A673 (cell line): ENCODE measurements around the gene CPA1. TPM values are rescaled to one million over a fixed set of nuclear protein-coding genes. Genes with fewer than 3 reads are reported as not detected.

ENCODE experiments used
- BruUV-seq: library from RNA; stranded (reverse); fragments of 400-500 nt; replicated peaks from 2 replicates; lab custom pipeline; 2021; lab: Mats Ljungman, UMichigan
- CTCF ChIA-PET: fragments of 300-600 bp; sonication (Branson Sonifier 250); formaldehyde crosslinking; loops from one replicate; lab custom pipeline; 2022; ENCODE audit warnings: antibody characterized with exemption; lab: Charles Lee
- POLR2A ChIA-PET: fragments of 300-600 bp; sonication (Branson Sonifier 250); formaldehyde crosslinking; loops from one replicate; lab custom pipeline; 2022; ENCODE audit warnings: antibody characterized with exemption; ENCODE audit not compliant: low non-redundant PET; lab: Charles Lee
- DNase-seq: peaks from one replicate; pipeline ENCODE4 v3.0.0-alpha.2; 2015; ENCODE audit warnings: low spot score
- H3K27ac ChIP-seq: fragments of 200-600 bp; sonication (generic); 2 replicates; pipeline ENCODE4 v1.5.1; 2016; ENCODE audit warnings: mixed run types, low read depth, mild to moderate bottlenecking, mixed read lengths, antibody characterized with exemption, low read length; ENCODE audit not compliant: poor library complexity, severe bottlenecking
- H3K27me3 ChIP-seq: fragments of 200-600 bp; sonication (generic); replicated peaks from 2 replicates; pipeline ENCODE4 v1.6.1; 2017; ENCODE audit warnings: mixed run types, low read depth, mild to moderate bottlenecking, mixed read lengths, antibody characterized with exemption, low read length; ENCODE audit not compliant: insufficient read depth, poor library complexity
- H3K36me3 ChIP-seq: fragments of 200-600 bp; sonication (generic); 2 replicates; pipeline ENCODE4 v1.6.1; 2016; ENCODE audit warnings: mixed run types, mild to moderate bottlenecking, mixed read lengths, antibody characterized with exemption, low read length; ENCODE audit not compliant: insufficient read depth, poor library complexity, severe bottlenecking
- H3K4me1 ChIP-seq: fragments of 200-600 bp; sonication (generic); 2 replicates; pipeline ENCODE4 v1.6.1; 2017; ENCODE audit warnings: mixed run types, mild to moderate bottlenecking, mixed read lengths, antibody characterized with exemption, low read length; ENCODE audit not compliant: insufficient read depth, poor library complexity, severe bottlenecking
- H3K4me3 ChIP-seq: fragments of 200-600 bp; sonication (generic); 2 replicates; pipeline ENCODE4 v1.5.1; 2016; ENCODE audit warnings: low read depth, mixed run types, mild to moderate bottlenecking, mixed read lengths, low read length; ENCODE audit not compliant: poor library complexity, severe bottlenecking
- H3K9me3 ChIP-seq: fragments of 200-600 bp; sonication (generic); 2 replicates; pipeline ENCODE4 v1.6.1; 2016; ENCODE audit warnings: mixed run types, low read depth, mild to moderate bottlenecking, mixed read lengths, antibody characterized with exemption, low read length; ENCODE audit not compliant: poor library complexity, severe bottlenecking
- CTCF ChIP-seq: fragments of 300-800, 200-600 bp; sonication (generic); conservative IDR thresholded peaks from 2 replicates; pipeline ENCODE4 v1.5.1; 2017; ENCODE audit warnings: low read depth, mild to moderate bottlenecking, antibody characterized with exemption, low read length, moderate library complexity, mixed read lengths
- EZH2 ChIP-seq: fragments of 200-600 bp; sonication (generic); IDR thresholded peaks from 2 replicates; pipeline ENCODE4 v1.6.1; 2017; ENCODE audit warnings: borderline replicate concordance, low read depth, mild to moderate bottlenecking, mixed read lengths, antibody characterized with exemption, low read length; ENCODE audit not compliant: poor library complexity, severe bottlenecking
- intact Hi-C: fragments of 100-400 bp; cut with micrococcal nuclease; formaldehyde crosslinking; loops from one replicate; pipeline ENCODE4 v1.10.0; 2022; ENCODE audit not compliant: unreplicated experiment
- total RNA-seq: library from RNA; stranded (reverse); gene quantifications from 2 replicates; pipeline ENCODE4 v1.2.3, GENCODE V29; 2021

CPA1 gene
- total RNA-seq, 1 experiment from 2014 or later, result not detected

- CTCF ChIA-PET, result no interaction called here
- no peak overlapping the region for H3K27ac ChIP-seq
- intact Hi-C loops, result no loop called here
Observed at GRCh38 chr7:130393841-130394411, 13.6 kb downstream of the CPA1 start.

DNA sequence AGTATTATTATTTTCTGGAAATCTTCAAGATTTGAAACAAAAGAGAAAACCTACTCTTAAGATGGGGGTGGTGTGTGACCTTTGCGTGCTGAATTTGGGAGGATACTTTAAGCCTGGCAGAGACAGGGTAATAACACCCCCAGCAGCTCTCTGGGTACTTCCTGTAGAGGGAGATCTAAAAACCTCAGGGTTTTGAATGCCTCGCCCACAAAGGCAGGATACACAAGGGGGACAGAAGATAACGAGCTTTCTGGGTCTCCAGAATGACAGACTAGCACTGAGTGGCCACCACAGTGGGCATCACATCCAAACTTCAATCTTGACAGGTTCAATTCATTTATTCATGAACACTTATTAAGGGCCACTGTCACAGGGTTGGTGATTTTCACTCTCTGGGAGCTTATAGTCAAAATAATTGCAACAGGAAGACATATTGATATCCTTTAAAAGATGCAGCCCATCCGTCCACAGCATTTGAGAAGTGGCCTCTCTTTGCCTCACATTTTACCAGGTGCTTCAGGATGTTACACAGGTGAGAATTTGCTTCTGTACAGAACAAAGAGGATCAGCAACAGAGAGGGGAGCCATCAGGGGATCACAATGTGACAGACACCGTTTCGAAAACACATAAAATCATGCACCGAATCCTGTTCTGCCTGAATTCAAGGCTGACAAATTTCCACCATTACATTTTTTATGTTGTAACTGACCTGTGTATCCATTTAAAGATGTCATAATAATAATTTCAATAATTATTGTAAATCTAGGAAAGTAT is 14.3 kb downstream of the CPA1 start:
- no peaks in the 10 kb centered on the region for H3K9me3 ChIP-seq
- ChIA-PET CTCF (no interaction called here), POLR2A (no interaction called here)
- H3K27ac ChIP-seq, result no peak overlapping the region
- no peaks in the 10 kb centered on the region for H3K27me3 ChIP-seq
- TF ChIP-seq CTCF (no peak), EZH2 (no peak)
- peaks cover 30% of the 10 kb centered on the region for H3K4me1 ChIP-seq
- intact Hi-C loops, result no loop called here
- DNase-seq, result no peak
- no TSS peak for BruUV-seq
- no peak overlapping the region for H3K4me3 ChIP-seq
- H3K36me3 ChIP-seq, result no peaks in the 10 kb centered on the region

More at GRCh38 chr7:130393841-130394411, 13.6 kb downstream of the CPA1 start:
- peaks cover 30% of the 10 kb centered on the region for H3K4me1 ChIP-seq
- H3K27me3 ChIP-seq, result no peaks in the 10 kb centered on the region
- no peaks in the 10 kb centered on the region for H3K9me3 ChIP-seq
- no peaks in the 10 kb centered on the region for H3K36me3 ChIP-seq
- no TSS peak for BruUV-seq
- POLR2A ChIA-PET, result no interaction called here
- no peak for DNase-seq
- TF ChIP-seq CTCF, result no peak
- TF ChIP-seq EZH2, result no peak
- no peak overlapping the region for H3K4me3 ChIP-seq

DNA sequence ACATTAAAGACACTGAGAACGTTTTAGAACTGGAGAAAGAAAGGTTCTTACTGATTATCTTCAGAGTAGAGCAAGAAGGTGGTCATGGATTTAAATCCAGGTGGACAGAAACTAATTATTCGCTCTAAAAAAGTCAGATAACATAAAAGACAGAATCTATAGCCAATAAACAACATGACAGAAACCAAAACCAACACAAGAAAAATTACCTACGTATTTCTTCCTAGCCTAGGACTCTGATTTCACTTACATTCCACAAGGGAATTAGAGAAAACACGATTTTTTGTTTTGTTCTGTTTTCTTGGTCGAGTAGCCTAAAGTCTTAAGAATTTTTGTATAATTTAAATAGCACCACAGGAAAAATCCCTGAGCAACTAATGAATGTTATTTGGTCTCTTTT is 15.1 kb downstream of the CPA1 start:
- TF ChIP-seq EZH2 (no peak), CTCF (no peak)
- POLR2A ChIA-PET, result no interaction called here
- BruUV-seq, result no TSS peak

More for the DNA sequence above, 15.1 kb downstream of the CPA1 start:
- H3K36me3 ChIP-seq, result no peaks in the 10 kb centered on the region
- CTCF ChIA-PET, result no interaction called here
- no peak overlapping the region for H3K27ac ChIP-seq
- intact Hi-C loops, result no loop called here
- no peak overlapping the region for H3K4me3 ChIP-seq
- peaks cover 30% of the 10 kb centered on the region for H3K4me1 ChIP-seq
- DNase-seq, result no peak
- H3K9me3 ChIP-seq, result no peaks in the 10 kb centered on the region
- no peaks in the 10 kb centered on the region for H3K27me3 ChIP-seq
